Mesenchymal stem cell (in vitro differentiated cells and primary cell): ENCODE results near the gene ARF6.
A peak's percentile ranks its signal among the peaks of the same experiment; 100 is the strongest.

Experiments used
- DNase-seq: peaks from one replicate; pipeline ENCODE4 v3.0.0-alpha.2; 2013
- H2AFZ ChIP-seq: one replicate; pipeline ENCODE4 v1.6.1; 2013; ENCODE audit warnings: low read depth, mild to moderate bottlenecking, control low read depth, inconsistent platforms, low read length, moderate library complexity
- H2AK5ac ChIP-seq: 2 replicates; pipeline ENCODE4 v1.6.1; 2013; ENCODE audit warnings: low read length, moderate library complexity, mild to moderate bottlenecking, inconsistent platforms; ENCODE audit not compliant: severe bottlenecking
- H2BK120ac ChIP-seq: one replicate; pipeline ENCODE4 v1.6.1; 2013; ENCODE audit warnings: low read depth, mild to moderate bottlenecking, inconsistent platforms, low read length, moderate library complexity
- H2BK12ac ChIP-seq, 2 experiments: one replicate each; pipeline ENCODE4 v1.6.1; 2013; ENCODE audit warnings: inconsistent platforms in 2 of 2, low read length in 2 of 2, mild to moderate bottlenecking in 2 of 2, moderate library complexity in 2 of 2, control low read depth in 1 of 2
- H2BK15ac ChIP-seq: one replicate; pipeline ENCODE4 v1.6.1; 2013; ENCODE audit warnings: mild to moderate bottlenecking, low read depth, inconsistent platforms; ENCODE audit not compliant: poor library complexity, severe bottlenecking
- H2BK5ac ChIP-seq: 2 replicates; pipeline ENCODE4 v1.6.1; 2013; ENCODE audit warnings: low read depth, mild to moderate bottlenecking, low read length, control low read depth, inconsistent platforms; ENCODE audit not compliant: poor library complexity, severe bottlenecking
- H3K14ac ChIP-seq, 2 experiments: one replicate each; pipeline ENCODE4 v1.6.1; 2013; ENCODE audit warnings: inconsistent platforms in 2 of 2, low read length in 2 of 2, control low read depth in 1 of 2, mild to moderate bottlenecking in 1 of 2, moderate library complexity in 1 of 2
- H3K18ac ChIP-seq, 2 experiments: one replicate each; pipeline ENCODE4 v1.6.1; 2013; ENCODE audit warnings: inconsistent platforms in 2 of 2, low read length in 2 of 2, control low read depth in 1 of 2, low read depth in 1 of 2, mild to moderate bottlenecking in 1 of 2
- H3K23ac ChIP-seq, 2 experiments: one replicate each; pipeline ENCODE4 v1.6.1; 2013; ENCODE audit warnings: inconsistent platforms in 2 of 2, low read length in 2 of 2, mild to moderate bottlenecking in 2 of 2, moderate library complexity in 2 of 2, control low read depth in 1 of 2
- H3K27ac ChIP-seq: 2 replicates; pipeline ENCODE4 v1.5.1; 2013; ENCODE audit warnings: mild to moderate bottlenecking, moderate library complexity, low read length, control low read depth, inconsistent platforms; ENCODE audit not compliant: poor library complexity, severe bottlenecking
- H3K27me3 ChIP-seq, 2 experiments: 2 replicates each; pipeline versions ENCODE4 v1.6.1 to v1.7.0; 2013; ENCODE audit warnings: low read length in 2 of 2, mild to moderate bottlenecking in 2 of 2, moderate library complexity in 2 of 2, control low read depth in 1 of 2, inconsistent platforms in 1 of 2; ENCODE audit not compliant: control insufficient read depth in 1 of 2, insufficient read depth in 1 of 2
- H3K36me3 ChIP-seq, 2 experiments: 2 replicates each; pipeline versions ENCODE4 v1.6.1 to v1.7.0; 2013; ENCODE audit warnings: low read length in 2 of 2, control low read depth in 1 of 2, inconsistent platforms in 1 of 2, low read depth in 1 of 2, mild to moderate bottlenecking in 1 of 2; ENCODE audit not compliant: insufficient read depth in 2 of 2, control insufficient read depth in 1 of 2
- H3K4ac ChIP-seq, 2 experiments: one replicate each; pipeline ENCODE4 v1.6.1; 2013; ENCODE audit warnings: inconsistent platforms in 2 of 2, low read length in 2 of 2, mild to moderate bottlenecking in 2 of 2, moderate library complexity in 2 of 2, control low read depth in 1 of 2, low read depth in 1 of 2
- H3K4me1 ChIP-seq: 2 replicates; pipeline ENCODE4 v1.6.1; 2013; ENCODE audit warnings: low read depth, low read length, control low read depth; ENCODE audit not compliant: control insufficient read depth, insufficient read depth
- H3K4me2 ChIP-seq: 2 replicates; pipeline ENCODE4 v1.6.1; 2013; ENCODE audit warnings: low read length, mild to moderate bottlenecking, inconsistent platforms; ENCODE audit not compliant: poor library complexity, severe bottlenecking
- H3K4me3 ChIP-seq, 2 experiments: 2 replicates each; pipeline versions ENCODE4 v1.5.1 to v1.7.0; 2013; ENCODE audit warnings: low read length in 2 of 2, mild to moderate bottlenecking in 2 of 2, control low read depth in 1 of 2, low read depth in 1 of 2; ENCODE audit not compliant: insufficient read depth in 1 of 2
- H3K79me1 ChIP-seq: replicated peaks from 2 replicates; pipeline ENCODE4 v1.6.1; 2013; ENCODE audit warnings: mild to moderate bottlenecking, control low read depth, low read length, inconsistent platforms; ENCODE audit not compliant: poor library complexity, severe bottlenecking
- H3K9ac ChIP-seq: 2 replicates; pipeline ENCODE4 v1.7.0; 2013; ENCODE audit warnings: mild to moderate bottlenecking, low read length, moderate library complexity
- H3K9me3 ChIP-seq: 2 replicates; pipeline ENCODE4 v1.7.0; 2013; ENCODE audit warnings: mild to moderate bottlenecking, low read length; ENCODE audit not compliant: control insufficient read depth
- H4K8ac ChIP-seq: one replicate; pipeline ENCODE4 v1.6.1; 2013; ENCODE audit warnings: inconsistent platforms, mild to moderate bottlenecking, low read length, moderate library complexity
- H4K91ac ChIP-seq: one replicate; pipeline ENCODE4 v1.6.1; 2013; ENCODE audit warnings: mild to moderate bottlenecking, low read length, inconsistent platforms
- WGBS: methylation state at CpG from one replicate; pipeline ENCODE4 v1.1.7; 2013; ENCODE audit warnings: mixed read lengths; 5-methylcytosine and 5-hydroxymethylcytosine counted together

The ARF6 gene

DNA sequence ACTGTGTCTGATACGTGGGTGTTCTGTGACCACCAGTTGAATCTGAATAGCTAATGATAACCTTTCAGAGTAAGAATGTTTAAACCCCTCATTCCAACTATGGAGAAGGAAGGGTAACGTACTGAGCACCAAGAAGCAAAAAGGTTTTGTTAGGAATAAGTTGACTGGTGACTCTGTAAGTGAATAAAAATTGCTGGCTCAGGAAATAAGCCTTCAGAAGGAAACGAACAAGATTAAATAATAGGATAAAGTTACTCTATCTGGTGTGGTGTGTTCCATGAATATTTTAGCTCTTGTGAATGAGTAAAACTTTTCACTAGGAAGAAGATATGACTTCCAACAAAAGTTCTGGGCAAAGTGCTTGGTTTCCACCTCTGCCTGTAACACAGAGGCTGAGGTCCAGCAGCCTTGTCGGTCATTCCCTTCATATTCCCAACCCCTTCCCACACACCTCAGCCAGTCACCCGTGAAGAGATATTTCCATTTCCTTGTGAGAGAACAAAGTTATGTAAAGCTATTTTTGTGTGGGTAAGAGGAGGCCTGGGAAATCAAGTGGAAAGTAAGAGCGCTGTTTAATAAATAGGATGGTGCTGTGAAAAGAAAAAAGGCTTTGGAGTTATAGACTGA is 47.1 kb downstream of the ARF6 start:
- no peak overlapping the region for H4K91ac ChIP-seq
- no peak for DNase-seq
- no peak overlapping the region for H3K4me2 ChIP-seq
- no peak overlapping the region for H2BK12ac ChIP-seq
- H2BK15ac ChIP-seq = no peak overlapping the region
- H3K79me1 ChIP-seq = no peaks in the 10 kb centered on the region
- H3K27ac ChIP-seq = peak overlapping the region; percentile 30
- H3K9ac ChIP-seq = no peak overlapping the region
- no peak overlapping the region for H3K23ac ChIP-seq
- H3K14ac ChIP-seq = no peak overlapping the region
- H2AK5ac ChIP-seq = no peak overlapping the region
- no peak overlapping the region for H2BK5ac ChIP-seq
- no peak overlapping the region for H3K18ac ChIP-seq
- no peak overlapping the region for H2BK120ac ChIP-seq
- H3K4me1 ChIP-seq = peaks cover 2% of the 10 kb centered on the region
- H3K4me3 ChIP-seq = no peak overlapping the region
- H3K27me3 ChIP-seq = no peaks in the 10 kb centered on the region
- no peaks in the 10 kb centered on the region for H3K9me3 ChIP-seq
- H2AFZ ChIP-seq = no peak overlapping the region
- WGBS = 79% methylated on average over 3 of the region's 6 CpGs
- H4K8ac ChIP-seq = no peak overlapping the region
- no peaks in the 10 kb centered on the region for H3K36me3 ChIP-seq
- no peak overlapping the region for H3K4ac ChIP-seq

DNA sequence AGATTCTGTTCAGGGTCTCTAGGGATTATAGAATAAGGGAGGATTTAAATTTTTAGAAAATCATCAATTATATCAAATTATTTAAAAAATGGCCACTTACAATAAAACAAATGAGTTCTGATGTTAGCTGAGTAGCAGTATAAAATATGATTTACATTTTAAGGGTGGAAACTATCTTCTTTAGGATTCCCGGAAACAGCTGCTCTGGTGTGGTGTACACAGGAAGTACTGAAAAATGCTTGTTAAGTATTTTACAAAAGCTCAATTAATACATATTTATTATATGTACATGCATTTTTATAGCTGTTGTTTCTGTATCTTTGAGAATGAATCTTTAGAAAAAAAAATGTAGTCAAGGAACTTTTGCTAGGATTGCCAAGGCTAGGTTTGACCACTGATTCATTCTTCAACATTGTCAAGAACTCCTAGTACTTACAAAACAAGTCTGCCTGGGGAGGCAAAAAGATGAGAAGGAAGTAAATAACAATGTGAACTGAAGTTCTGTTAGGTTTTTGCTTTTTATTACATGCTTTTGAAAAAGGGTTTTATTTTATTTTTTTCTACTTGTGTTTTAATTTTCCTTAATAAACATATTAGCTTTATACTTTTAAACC is 48.0 kb downstream of the ARF6 start:
- Histone ChIP-seq H3K36me3 (no peaks in the 10 kb centered on the region), H3K4ac (no peak overlapping the region), H2BK15ac (no peak overlapping the region), H2BK12ac (no peak overlapping the region), H3K18ac (no peak overlapping the region), H3K23ac (no peak overlapping the region), H3K14ac (no peak overlapping the region), H3K4me3 (no peak overlapping the region), H3K27me3 (no peaks in the 10 kb centered on the region), H3K4me1 (peaks cover 1% of the 10 kb centered on the region), H2AK5ac (no peak overlapping the region), H3K4me2 (no peak overlapping the region), H4K91ac (no peak overlapping the region), H2BK5ac (no peak overlapping the region), H2AFZ (no peak overlapping the region), H2BK120ac (no peak overlapping the region), H3K79me1 (no peaks in the 10 kb centered on the region), H3K9me3 (no peaks in the 10 kb centered on the region), H3K9ac (peak overlapping the region; percentile 1), H3K27ac (no peak overlapping the region), H4K8ac (no peak overlapping the region)
- DNase-seq = peak; percentile 45
- WGBS = no CpG with 5 or more reads among the region's 1 CpG

DNA sequence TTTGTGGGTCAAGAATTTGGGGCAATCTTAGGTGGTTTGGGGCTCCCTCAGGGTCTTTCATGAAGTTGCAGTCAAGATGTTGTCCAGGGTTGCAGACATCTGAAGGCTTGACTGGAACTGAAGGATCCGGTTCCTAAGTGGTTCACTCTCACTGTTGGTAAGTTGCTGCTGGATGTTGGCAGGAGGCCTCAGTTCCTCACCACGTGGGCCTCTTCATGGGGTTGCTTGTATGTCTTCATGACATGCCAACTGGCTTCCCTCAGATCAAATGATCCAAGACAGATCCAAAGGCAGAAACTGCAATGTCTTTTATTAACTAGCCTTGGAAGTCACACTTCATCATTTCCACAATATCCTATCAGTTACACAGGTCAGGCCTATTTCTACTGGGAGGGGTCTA is 49.2 kb downstream of the ARF6 start:
- H3K4me1 ChIP-seq = peaks cover 3% of the 10 kb centered on the region
- H3K14ac ChIP-seq = no peak overlapping the region
- H2AK5ac ChIP-seq = peak overlapping the region; percentile 53
- no peak overlapping the region for H3K4me3 ChIP-seq
- no peak overlapping the region for H2BK12ac ChIP-seq
- H2AFZ ChIP-seq = no peak overlapping the region
- H3K36me3 ChIP-seq = no peaks in the 10 kb centered on the region
- no peak overlapping the region for H3K23ac ChIP-seq
- H3K9ac ChIP-seq = no peak overlapping the region
- no peaks in the 10 kb centered on the region for H3K27me3 ChIP-seq
- no peaks in the 10 kb centered on the region for H3K79me1 ChIP-seq
- no peak overlapping the region for H2BK5ac ChIP-seq
- H3K27ac ChIP-seq = no peak overlapping the region
- H3K4ac ChIP-seq = no peak overlapping the region
- H3K9me3 ChIP-seq = no peaks in the 10 kb centered on the region
- H4K8ac ChIP-seq = no peak overlapping the region
- no peak overlapping the region for H3K18ac ChIP-seq
- 84% methylated on average over 2 of the region's 2 CpGs for WGBS
- no peak overlapping the region for H2BK120ac ChIP-seq
- DNase-seq = no peak
- H4K91ac ChIP-seq = no peak overlapping the region
- H3K4me2 ChIP-seq = no peak overlapping the region
- H2BK15ac ChIP-seq = no peak overlapping the region

DNA sequence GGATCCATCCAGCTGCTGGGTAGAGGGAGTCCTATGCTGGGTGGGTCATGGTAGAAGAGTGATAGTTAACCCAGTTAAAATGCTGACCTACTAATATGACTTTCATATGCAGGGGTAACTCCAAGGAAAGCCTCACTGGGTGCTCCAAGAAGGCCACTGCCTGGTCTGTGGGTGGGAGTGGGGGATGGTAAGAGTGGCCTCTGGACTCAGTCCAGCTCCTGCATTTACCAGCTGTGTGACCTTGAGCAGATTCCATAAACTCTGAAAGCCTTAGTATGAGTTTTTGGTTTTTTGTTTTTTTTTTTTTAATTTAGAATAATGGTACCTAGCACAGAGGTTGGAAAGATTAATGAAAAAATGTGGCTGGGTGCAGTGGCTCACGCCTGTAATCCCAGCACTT is 51.6 kb downstream of the ARF6 start:
- Histone ChIP-seq H3K4me1 (peaks cover 3% of the 10 kb centered on the region), H3K4ac (peak overlapping the region in 1 of 2 experiments; percentile 73), H4K8ac (no peak overlapping the region), H3K9me3 (no peaks in the 10 kb centered on the region), H3K18ac (peak overlapping the region in 1 of 2 experiments; percentile 12), H3K27ac (no peak overlapping the region), H4K91ac (no peak overlapping the region), H3K14ac (no peak overlapping the region), H2BK5ac (no peak overlapping the region), H3K27me3 (no peaks in the 10 kb centered on the region), H2BK120ac (no peak overlapping the region), H3K79me1 (no peaks in the 10 kb centered on the region), H2AFZ (no peak overlapping the region), H2BK12ac (peak overlapping the region in 1 of 2 experiments; percentile 18), H3K4me2 (no peak overlapping the region), H3K23ac (no peak overlapping the region), H3K4me3 (no peak overlapping the region), H2BK15ac (no peak overlapping the region), H3K9ac (no peak overlapping the region), H3K36me3 (no peaks in the 10 kb centered on the region), H2AK5ac (peak overlapping the region; percentile 36)
- 93% methylated on average over 1 of the region's 1 CpG for WGBS
- no peak for DNase-seq
